CD4-positive, alpha-beta T cell (primary cell): ENCODE data around the gene ZMAT5. TPM values are rescaled to one million over a fixed set of nuclear protein-coding genes. Genes with fewer than 3 reads are reported as not detected.

Experiments used
- ATAC-seq: fragments of 200-7000 bp; cut with Tn5 transposase; one replicate; pipeline ENCODE4 v1.10.0; 2022; ENCODE audit warnings: mild to moderate bottlenecking; ENCODE audit not compliant: poor library complexity
- CTCF ChIA-PET: fragments of 350-600 bp; sonication (Branson Sonifier 250); formaldehyde crosslinking; loops from one replicate; lab custom pipeline; 2021; ENCODE audit warnings: antibody characterized with exemption, inconsistent platforms; lab: Charles Lee
- POLR2A ChIA-PET: fragments of 350-600 bp; sonication (Branson Sonifier 250); formaldehyde crosslinking; loops from one replicate; lab custom pipeline; 2021; ENCODE audit warnings: antibody characterized with exemption, inconsistent platforms; lab: Charles Lee
- DNase-seq, 14 experiments: peaks; one replicate each; pipeline ENCODE4 v3.0.0-alpha.2; 2013 to 2020; ENCODE audit warnings: mixed read lengths in 2 of 14
- H3K27ac ChIP-seq, 2 donors: one replicate each; pipeline versions ENCODE4 v1.5.1 to v1.7.0; 2013; ENCODE audit warnings: low read length in 2 of 2, low read depth in 1 of 2, mild to moderate bottlenecking in 1 of 2
- H3K27me3 ChIP-seq, 2 experiments: 1 replicate in 1 of 2; 2 replicates in 1 of 2; pipeline versions ENCODE4 v1.6.1 to v1.7.0; 2013; ENCODE audit warnings: low read length in 2 of 2, control low read depth in 1 of 2, mild to moderate bottlenecking in 1 of 2, moderate library complexity in 1 of 2; ENCODE audit not compliant: insufficient read depth in 2 of 2, control insufficient read depth in 1 of 2
- H3K36me3 ChIP-seq: one replicate; pipeline ENCODE4 v1.6.1; 2013; ENCODE audit warnings: low read length, control low read depth; ENCODE audit not compliant: insufficient read depth
- H3K4me1 ChIP-seq: one replicate; pipeline ENCODE4 v1.6.1; 2013; ENCODE audit warnings: low read length, control low read depth; ENCODE audit not compliant: insufficient read depth
- H3K4me3 ChIP-seq: one replicate; pipeline ENCODE4 v1.5.1; 2013; ENCODE audit warnings: mild to moderate bottlenecking, low read length, moderate library complexity
- H3K9me3 ChIP-seq, 2 experiments: 1 replicate in 1 of 2; 2 replicates in 1 of 2; pipeline versions ENCODE4 v1.6.1 to v1.7.0; 2013; ENCODE audit warnings: low read length in 2 of 2, mild to moderate bottlenecking in 2 of 2, control low read depth in 1 of 2, moderate library complexity in 1 of 2; ENCODE audit not compliant: control insufficient read depth in 1 of 2, insufficient read depth in 1 of 2
- H3K27ac Mint-ChIP-seq: one replicate; pipeline ENCODE4 v1.8.0; 2020; ENCODE audit warnings: mixed read lengths
- H3K27me3 Mint-ChIP-seq: one replicate; pipeline ENCODE4 v1.8.0; 2021; ENCODE audit warnings: mixed read lengths
- H3K36me3 Mint-ChIP-seq: one replicate; pipeline ENCODE4 v1.8.0; 2021; ENCODE audit warnings: low read depth, mixed read lengths
- H3K4me1 Mint-ChIP-seq: one replicate; pipeline ENCODE4 v1.8.0; 2021; ENCODE audit warnings: low read depth, mixed read lengths
- H3K4me3 Mint-ChIP-seq: one replicate; pipeline ENCODE4 v1.8.0; 2020; ENCODE audit warnings: mild to moderate bottlenecking, mixed read lengths
- H3K9me3 Mint-ChIP-seq: one replicate; pipeline ENCODE4 v1.8.0; 2020; ENCODE audit warnings: mixed read lengths
- CTCF ChIP-seq: fragments of 200-600 bp; IDR thresholded peaks from one replicate; pipeline ENCODE4 v1.8.0; 2022; ENCODE audit warnings: antibody characterized with exemption, mild to moderate bottlenecking
- intact Hi-C, 2 experiments: fragments of 100-400 bp; cut with DNase I in 1 of 2; cut with micrococcal nuclease in 1 of 2; formaldehyde crosslinking; loops; one replicate each; pipeline versions ENCODE4 v1.15.1 to v1.9.0; 2023 to 2025; cut with DNase I, micrococcal nuclease
- total RNA-seq, 174 experiments: library from RNA in 2 of 174; stranded (reverse) in 2 of 174; gene quantifications; one replicate each; pipeline ENCODE4 v1.2.3 and lab custom pipeline; 2021 to 2026

Gene ZMAT5
- total RNA-seq, 2 experiments from 2014 or later: 5.6 to 6.6 TPM

DNA sequence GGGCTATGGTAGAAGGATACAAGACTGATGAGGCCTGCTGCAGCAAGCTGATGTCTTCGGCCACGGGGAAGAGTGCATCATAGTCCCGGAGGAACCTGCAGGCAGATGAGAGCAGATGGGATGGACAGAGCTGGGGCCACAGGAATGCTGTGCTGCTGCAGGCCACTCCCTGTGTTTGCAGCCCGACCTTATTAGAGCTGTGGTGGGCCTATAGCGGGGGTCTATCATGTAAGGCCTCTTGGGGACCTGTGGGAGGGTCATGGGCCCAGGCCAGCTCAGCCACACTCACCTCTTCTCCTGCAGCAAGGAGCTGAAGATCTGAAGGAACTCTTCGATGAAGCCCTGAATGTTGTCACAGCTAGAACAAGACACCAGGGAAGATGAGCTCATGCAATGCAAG is 39.4 kb upstream of the ZMAT5 start:
- TF ChIP-seq CTCF: no peak
- Mint-ChIP-seq H3K27me3 (no peaks in the 10 kb centered on the region), H3K9me3 (no peaks in the 10 kb centered on the region), H3K36me3 (peaks cover 84% of the 10 kb centered on the region), H3K4me3 (no peak overlapping the region), H3K27ac (no peak overlapping the region), H3K4me1 (no peaks in the 10 kb centered on the region)
- Histone ChIP-seq H3K27me3 (no peaks in the 10 kb centered on the region), H3K4me1 (no peaks in the 10 kb centered on the region), H3K9me3 (no peaks in the 10 kb centered on the region), H3K36me3 (peaks cover 85% of the 10 kb centered on the region), H3K4me3 (no peak overlapping the region), H3K27ac (no peak overlapping the region)
- CTCF ChIA-PET: no interaction called here
- DNase-seq (no peak), ATAC-seq (no peak)
- POLR2A ChIA-PET: no interaction called here
- intact Hi-C loops: no loop called here

DNA sequence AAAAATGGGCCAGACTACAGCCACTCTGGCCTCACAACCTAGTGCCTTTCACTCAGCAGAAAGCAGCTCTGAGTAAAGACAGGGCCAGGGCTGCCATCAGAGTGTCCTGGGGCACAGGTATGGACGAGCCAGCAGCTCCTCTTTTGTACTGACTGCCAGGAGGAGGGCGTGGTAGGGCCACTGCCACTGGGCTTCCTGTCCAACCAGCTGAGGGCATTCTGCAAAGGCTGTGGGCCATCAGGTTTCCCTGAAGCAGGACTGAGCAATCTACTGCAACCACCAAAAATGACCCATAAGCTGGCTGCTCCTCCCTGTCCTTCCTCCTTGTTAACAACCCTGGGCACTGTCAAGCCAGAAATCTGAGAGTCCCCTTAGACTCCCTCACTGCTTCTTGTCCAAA is 38.2 kb upstream of the ZMAT5 start:
- Mint-ChIP-seq H3K27ac (no peak overlapping the region), H3K36me3 (peaks cover 86% of the 10 kb centered on the region), H3K9me3 (no peaks in the 10 kb centered on the region), H3K27me3 (no peaks in the 10 kb centered on the region), H3K4me1 (no peaks in the 10 kb centered on the region), H3K4me3 (no peak overlapping the region)
- no peaks in the 10 kb centered on the region for H3K9me3 ChIP-seq
- TF ChIP-seq CTCF: no peak
- H3K4me1 ChIP-seq: no peaks in the 10 kb centered on the region
- no peak for DNase-seq
- H3K4me3 ChIP-seq: no peak overlapping the region
- CTCF ChIA-PET: no interaction called here
- ATAC-seq: no peak
- peaks cover 89% of the 10 kb centered on the region for H3K36me3 ChIP-seq
- no peak overlapping the region for H3K27ac ChIP-seq
- intact Hi-C loops: no loop called here
- H3K27me3 ChIP-seq: no peaks in the 10 kb centered on the region
- POLR2A ChIA-PET: no interaction called here

GRCh38 chr22:29803190-29803589 is 36.4 kb upstream of the ZMAT5 start:
- H3K9me3 Mint-ChIP-seq: no peaks in the 10 kb centered on the region
- Histone ChIP-seq H3K27me3 (no peaks in the 10 kb centered on the region), H3K4me1 (no peaks in the 10 kb centered on the region), H3K36me3 (peaks cover 98% of the 10 kb centered on the region), H3K9me3 (no peaks in the 10 kb centered on the region), H3K4me3 (no peak overlapping the region), H3K27ac (no peak overlapping the region)
- H3K36me3 Mint-ChIP-seq: peaks cover 92% of the 10 kb centered on the region
- no peak for ATAC-seq
- H3K27me3 Mint-ChIP-seq: no peaks in the 10 kb centered on the region
- no peak for TF ChIP-seq CTCF
- intact Hi-C loops: no loop called here
- no peak overlapping the region for H3K4me3 Mint-ChIP-seq
- no peaks in the 10 kb centered on the region for H3K4me1 Mint-ChIP-seq
- ChIA-PET POLR2A (no interaction called here), CTCF (no interaction called here)
- H3K27ac Mint-ChIP-seq: no peak overlapping the region
- DNase-seq: no peak
